ENCODE results near the gene CFAP107.
"Not testable (repeated sequence)": the region's sequence is repeated elsewhere in the genome, so short reads cannot be mapped to it uniquely, and the experiment has no call there.

- TF ChIP-seq, protein P1, sequence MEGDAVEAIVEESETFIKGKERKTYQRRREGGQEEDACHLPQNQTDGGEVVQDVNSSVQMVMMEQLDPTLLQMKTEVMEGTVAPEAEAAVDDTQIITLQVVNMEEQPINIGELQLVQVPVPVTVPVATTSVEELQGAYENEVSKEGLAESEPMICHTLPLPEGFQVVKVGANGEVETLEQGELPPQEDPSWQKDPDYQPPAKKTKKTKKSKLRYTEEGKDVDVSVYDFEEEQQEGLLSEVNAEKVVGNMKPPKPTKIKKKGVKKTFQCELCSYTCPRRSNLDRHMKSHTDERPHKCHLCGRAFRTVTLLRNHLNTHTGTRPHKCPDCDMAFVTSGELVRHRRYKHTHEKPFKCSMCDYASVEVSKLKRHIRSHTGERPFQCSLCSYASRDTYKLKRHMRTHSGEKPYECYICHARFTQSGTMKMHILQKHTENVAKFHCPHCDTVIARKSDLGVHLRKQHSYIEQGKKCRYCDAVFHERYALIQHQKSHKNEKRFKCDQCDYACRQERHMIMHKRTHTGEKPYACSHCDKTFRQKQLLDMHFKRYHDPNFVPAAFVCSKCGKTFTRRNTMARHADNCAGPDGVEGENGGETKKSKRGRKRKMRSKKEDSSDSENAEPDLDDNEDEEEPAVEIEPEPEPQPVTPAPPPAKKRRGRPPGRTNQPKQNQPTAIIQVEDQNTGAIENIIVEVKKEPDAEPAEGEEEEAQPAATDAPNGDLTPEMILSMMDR (IDR thresholded peaks at IDR 0.05; ENCODE audit: low read length) = peak; percentile 6; the same call in 1 of the 2 replicates
- not testable (repeated sequence) for TF ChIP-seq EZH2 (IDR thresholded peaks at IDR 0.05; ENCODE audit: borderline replicate concordance, low read length)
Measured at GRCh38 chr1:12783783-12784182, 37.8 kb downstream of the CFAP107 start.

All from OCI-LY1 (cell line).